ENCODE results near the gene ECI2. TPM values are rescaled to one million over a fixed set of nuclear protein-coding genes. Genes with fewer than 3 reads are reported as not detected.
A peak's percentile ranks its signal among the peaks of the same experiment; 100 is the strongest.

Gene ECI2
- total and polyA plus RNA-seq, 2 of the 13 experiments (the other 11 are each of a cell fraction or from before 2014, with no cell fraction given) = 78.5 to 228 TPM

GRCh38 chr6:4105980-4106536, 29.3 kb downstream of the ECI2 start (continued):
- TF ChIP-seq, protein P1, sequence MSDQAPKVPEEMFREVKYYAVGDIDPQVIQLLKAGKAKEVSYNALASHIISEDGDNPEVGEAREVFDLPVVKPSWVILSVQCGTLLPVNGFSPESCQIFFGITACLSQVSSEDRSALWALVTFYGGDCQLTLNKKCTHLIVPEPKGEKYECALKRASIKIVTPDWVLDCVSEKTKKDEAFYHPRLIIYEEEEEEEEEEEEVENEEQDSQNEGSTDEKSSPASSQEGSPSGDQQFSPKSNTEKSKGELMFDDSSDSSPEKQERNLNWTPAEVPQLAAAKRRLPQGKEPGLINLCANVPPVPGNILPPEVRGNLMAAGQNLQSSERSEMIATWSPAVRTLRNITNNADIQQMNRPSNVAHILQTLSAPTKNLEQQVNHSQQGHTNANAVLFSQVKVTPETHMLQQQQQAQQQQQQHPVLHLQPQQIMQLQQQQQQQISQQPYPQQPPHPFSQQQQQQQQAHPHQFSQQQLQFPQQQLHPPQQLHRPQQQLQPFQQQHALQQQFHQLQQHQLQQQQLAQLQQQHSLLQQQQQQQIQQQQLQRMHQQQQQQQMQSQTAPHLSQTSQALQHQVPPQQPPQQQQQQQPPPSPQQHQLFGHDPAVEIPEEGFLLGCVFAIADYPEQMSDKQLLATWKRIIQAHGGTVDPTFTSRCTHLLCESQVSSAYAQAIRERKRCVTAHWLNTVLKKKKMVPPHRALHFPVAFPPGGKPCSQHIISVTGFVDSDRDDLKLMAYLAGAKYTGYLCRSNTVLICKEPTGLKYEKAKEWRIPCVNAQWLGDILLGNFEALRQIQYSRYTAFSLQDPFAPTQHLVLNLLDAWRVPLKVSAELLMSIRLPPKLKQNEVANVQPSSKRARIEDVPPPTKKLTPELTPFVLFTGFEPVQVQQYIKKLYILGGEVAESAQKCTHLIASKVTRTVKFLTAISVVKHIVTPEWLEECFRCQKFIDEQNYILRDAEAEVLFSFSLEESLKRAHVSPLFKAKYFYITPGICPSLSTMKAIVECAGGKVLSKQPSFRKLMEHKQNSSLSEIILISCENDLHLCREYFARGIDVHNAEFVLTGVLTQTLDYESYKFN (CRISPR knock-in tag; conservative IDR thresholded peaks at IDR 0.05) = peak; percentile 35; the same call in 1 of the 2 replicates
- no peak for TF ChIP-seq ZNF737 (CRISPR knock-in tag; IDR thresholded peaks at IDR 0.05; ENCODE audit: borderline replicate concordance)
- TF ChIP-seq ATF4 (CRISPR knock-in tag; IDR thresholded peaks at IDR 0.05) = no peak
- TF ChIP-seq MAFF (IDR thresholded peaks at IDR 0.05; ENCODE audit: low read depth, low read length) = no peak
- peak; percentile 28; the same call in 1 of the 2 replicates for TF ChIP-seq SAP130 (CRISPR knock-in tag; IDR thresholded peaks at IDR 0.05; ENCODE audit: low read depth)
- no peak for TF ChIP-seq ATF7 (IDR thresholded peaks at IDR 0.05)
- no peak for TF ChIP-seq ATF7 (CRISPR knock-in tag; IDR thresholded peaks at IDR 0.05)
- no peak for TF ChIP-seq MED8 (CRISPR knock-in tag; IDR thresholded peaks at IDR 0.05; ENCODE audit: insufficient replicate concordance)
- TF ChIP-seq ZNF550 (CRISPR knock-in tag; IDR thresholded peaks at IDR 0.05; ENCODE audit: borderline replicate concordance) = no peak
- no peak for TF ChIP-seq NFYB (CRISPR knock-in tag; IDR thresholded peaks at IDR 0.05)
- 0 out of 2 replicates have a peak, but pooled peaks have one; percentile 38 for TF ChIP-seq ZMYM2 (CRISPR knock-in tag; IDR thresholded peaks at IDR 0.05)
- TF ChIP-seq, protein P2, sequence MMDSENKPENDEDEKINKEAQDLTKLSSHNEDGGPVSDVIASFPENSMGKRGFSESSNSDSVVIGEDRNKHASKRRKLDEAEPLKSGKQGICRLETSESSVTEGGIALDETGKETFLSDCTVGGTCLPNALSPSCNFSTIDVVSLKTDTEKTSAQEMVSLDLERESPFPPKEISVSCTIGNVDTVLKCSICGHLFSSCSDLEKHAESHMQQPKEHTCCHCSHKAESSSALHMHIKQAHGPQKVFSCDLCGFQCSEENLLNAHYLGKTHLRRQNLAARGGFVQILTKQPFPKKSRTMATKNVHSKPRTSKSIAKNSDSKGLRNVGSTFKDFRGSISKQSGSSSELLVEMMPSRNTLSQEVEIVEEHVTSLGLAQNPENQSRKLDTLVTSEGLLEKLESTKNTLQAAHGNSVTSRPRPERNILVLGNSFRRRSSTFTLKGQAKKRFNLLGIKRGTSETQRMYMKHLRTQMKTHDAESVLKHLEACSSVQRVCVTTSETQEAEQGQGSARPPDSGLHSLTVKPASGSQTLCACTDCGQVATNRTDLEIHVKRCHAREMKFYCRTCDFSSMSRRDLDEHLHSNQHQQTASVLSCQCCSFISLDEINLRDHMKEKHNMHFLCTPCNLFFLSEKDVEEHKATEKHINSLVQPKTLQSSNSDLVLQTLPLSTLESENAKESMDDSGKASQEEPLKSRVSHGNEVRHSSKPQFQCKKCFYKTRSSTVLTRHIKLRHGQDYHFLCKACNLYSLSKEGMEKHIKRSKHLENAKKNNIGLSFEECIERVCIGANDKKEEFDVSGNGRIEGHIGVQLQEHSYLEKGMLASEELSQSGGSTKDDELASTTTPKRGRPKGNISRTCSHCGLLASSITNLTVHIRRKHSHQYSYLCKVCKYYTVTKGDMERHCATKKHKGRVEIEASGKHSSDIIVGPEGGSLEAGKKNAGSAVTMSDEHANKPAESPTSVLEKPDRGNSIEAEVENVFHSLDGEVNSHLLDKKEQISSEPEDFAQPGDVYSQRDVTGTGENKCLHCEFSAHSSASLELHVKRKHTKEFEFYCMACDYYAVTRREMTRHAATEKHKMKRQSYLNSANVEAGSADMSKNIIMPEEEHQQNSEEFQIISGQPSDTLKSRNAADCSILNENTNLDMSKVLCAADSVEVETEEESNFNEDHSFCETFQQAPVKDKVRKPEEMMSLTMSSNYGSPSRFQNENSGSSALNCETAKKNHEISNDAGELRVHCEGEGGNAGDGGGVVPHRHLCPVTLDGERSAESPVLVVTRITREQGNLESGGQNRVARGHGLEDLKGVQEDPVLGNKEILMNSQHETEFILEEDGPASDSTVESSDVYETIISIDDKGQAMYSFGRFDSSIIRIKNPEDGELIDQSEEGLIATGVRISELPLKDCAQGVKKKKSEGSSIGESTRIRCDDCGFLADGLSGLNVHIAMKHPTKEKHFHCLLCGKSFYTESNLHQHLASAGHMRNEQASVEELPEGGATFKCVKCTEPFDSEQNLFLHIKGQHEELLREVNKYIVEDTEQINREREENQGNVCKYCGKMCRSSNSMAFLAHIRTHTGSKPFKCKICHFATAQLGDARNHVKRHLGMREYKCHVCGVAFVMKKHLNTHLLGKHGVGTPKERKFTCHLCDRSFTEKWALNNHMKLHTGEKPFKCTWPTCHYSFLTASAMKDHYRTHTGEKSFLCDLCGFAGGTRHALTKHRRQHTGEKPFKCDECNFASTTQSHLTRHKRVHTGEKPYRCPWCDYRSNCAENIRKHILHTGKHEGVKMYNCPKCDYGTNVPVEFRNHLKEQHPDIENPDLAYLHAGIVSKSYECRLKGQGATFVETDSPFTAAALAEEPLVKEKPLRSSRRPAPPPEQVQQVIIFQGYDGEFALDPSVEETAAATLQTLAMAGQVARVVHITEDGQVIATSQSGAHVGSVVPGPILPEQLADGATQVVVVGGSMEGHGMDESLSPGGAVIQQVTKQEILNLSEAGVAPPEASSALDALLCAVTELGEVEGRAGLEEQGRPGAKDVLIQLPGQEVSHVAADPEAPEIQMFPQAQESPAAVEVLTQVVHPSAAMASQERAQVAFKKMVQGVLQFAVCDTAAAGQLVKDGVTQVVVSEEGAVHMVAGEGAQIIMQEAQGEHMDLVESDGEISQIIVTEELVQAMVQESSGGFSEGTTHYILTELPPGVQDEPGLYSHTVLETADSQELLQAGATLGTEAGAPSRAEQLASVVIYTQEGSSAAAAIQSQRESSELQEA (CRISPR knock-in tag; IDR thresholded peaks at IDR 0.05; ENCODE audit: not compliant biosample characterization) = no peak
- TF ChIP-seq MAFG (CRISPR knock-in tag; IDR thresholded peaks at IDR 0.05) = no peak
- TF ChIP-seq RXRB (CRISPR knock-in tag; IDR thresholded peaks at IDR 0.05; ENCODE audit: borderline replicate concordance) = no peak
- TF ChIP-seq, protein P3, sequence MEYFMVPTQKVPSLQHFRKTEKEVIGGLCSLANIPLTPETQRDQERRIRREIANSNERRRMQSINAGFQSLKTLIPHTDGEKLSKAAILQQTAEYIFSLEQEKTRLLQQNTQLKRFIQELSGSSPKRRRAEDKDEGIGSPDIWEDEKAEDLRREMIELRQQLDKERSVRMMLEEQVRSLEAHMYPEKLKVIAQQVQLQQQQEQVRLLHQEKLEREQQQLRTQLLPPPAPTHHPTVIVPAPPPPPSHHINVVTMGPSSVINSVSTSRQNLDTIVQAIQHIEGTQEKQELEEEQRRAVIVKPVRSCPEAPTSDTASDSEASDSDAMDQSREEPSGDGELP (IDR thresholded peaks at IDR 0.05; ENCODE audit: borderline replicate concordance, low read depth) = no peak
- TF ChIP-seq MEIS1 (CRISPR knock-in tag; IDR thresholded peaks at IDR 0.05; ENCODE audit: borderline replicate concordance) = no peak
- no peak for TF ChIP-seq AHR (CRISPR knock-in tag; IDR thresholded peaks at IDR 0.05)

Data from HepG2 (cell line).